Measurements from ENCODE around the gene ATP8A2. TPM values are rescaled to one million over a fixed set of nuclear protein-coding genes. Genes with fewer than 3 reads are reported as not detected.
A peak's percentile ranks its signal among the peaks of the same experiment; 100 is the strongest.

ATP8A2 gene
- total RNA-seq, 2 donors from 2014 or later = 0.67 to 0.74 TPM

GRCh38 chr13:25987987-25988386 lies 616.2 kb downstream of the ATP8A2 start:
- Mint-ChIP-seq H3K4me3 (no peak overlapping the region), H3K27ac (no peak overlapping the region), H3K27me3 (ENCODE audit: low read depth) (no peaks in the 10 kb centered on the region), H3K9me3 (peaks cover 0 to 3% of the 10 kb centered on the region in 2 donors), H3K4me1 (ENCODE audit: low read depth) (peaks cover 8% of the 10 kb centered on the region), H3K36me3 (ENCODE audit: insufficient read depth in 2 of 2) (no peaks in the 10 kb centered on the region)
- DNase-seq (no peak), ATAC-seq (replicated peaks in 1 of 2) (no peak)

GRCh38 chr13:25988661-25989060 lies 616.9 kb downstream of the ATP8A2 start:
- H3K9me3 Mint-ChIP-seq = peaks cover 0 to 2% of the 10 kb centered on the region in 2 donors
- no peaks in the 10 kb centered on the region for H3K27me3 Mint-ChIP-seq (ENCODE audit: low read depth)
- DNase-seq = no peak
- H3K4me1 Mint-ChIP-seq (ENCODE audit: low read depth) = peaks cover 8% of the 10 kb centered on the region
- no peak overlapping the region for H3K27ac Mint-ChIP-seq
- no peak overlapping the region for H3K4me3 Mint-ChIP-seq
- no peak for ATAC-seq (replicated peaks in 1 of 2)
- H3K36me3 Mint-ChIP-seq (ENCODE audit: insufficient read depth in 2 of 2) = no peaks in the 10 kb centered on the region

GRCh38 chr13:25990801-25991200 lies 619.0 kb downstream of the ATP8A2 start:
- peaks cover 2 to 9% of the 10 kb centered on the region in 2 donors for H3K36me3 Mint-ChIP-seq (ENCODE audit: insufficient read depth in 2 of 2)
- no peak overlapping the region for H3K27ac Mint-ChIP-seq
- no peaks in the 10 kb centered on the region for H3K27me3 Mint-ChIP-seq (ENCODE audit: low read depth)
- no peak overlapping the region for H3K4me3 Mint-ChIP-seq
- H3K4me1 Mint-ChIP-seq (ENCODE audit: low read depth) = peaks cover 8% of the 10 kb centered on the region
- DNase-seq (no peak), ATAC-seq (replicated peaks in 1 of 2) (no peak)
- peaks cover 2 to 8% of the 10 kb centered on the region in 2 donors for H3K9me3 Mint-ChIP-seq

GRCh38 chr13:25992076-25992475 lies 620.3 kb downstream of the ATP8A2 start:
- Mint-ChIP-seq H3K4me3 (no peak overlapping the region), H3K9me3 (peaks cover 2 to 8% of the 10 kb centered on the region in 2 donors), H3K27me3 (ENCODE audit: low read depth) (no peaks in the 10 kb centered on the region), H3K4me1 (ENCODE audit: low read depth) (peaks cover 8% of the 10 kb centered on the region), H3K27ac (no peak overlapping the region), H3K36me3 (ENCODE audit: insufficient read depth in 2 of 2) (peaks cover 2 to 9% of the 10 kb centered on the region in 2 donors)
- DNase-seq = no peak
- no peak for ATAC-seq (replicated peaks in 1 of 2)

GRCh38 chr13:26007261-26008125 lies 635.7 kb downstream of the ATP8A2 start:
- ATAC-seq (replicated peaks in 1 of 2) = peak in 1 of 2 donors; percentile 13
- no peaks in the 10 kb centered on the region for H3K27me3 Mint-ChIP-seq (ENCODE audit: low read depth)
- H3K4me3 Mint-ChIP-seq = no peak overlapping the region
- peaks cover 11% of the 10 kb centered on the region for H3K4me1 Mint-ChIP-seq (ENCODE audit: low read depth)
- peaks cover 4 to 12% of the 10 kb centered on the region in 2 donors for H3K36me3 Mint-ChIP-seq (ENCODE audit: insufficient read depth in 2 of 2)
- H3K9me3 Mint-ChIP-seq = peaks cover 5 to 6% of the 10 kb centered on the region in 2 donors
- H3K27ac Mint-ChIP-seq = peak overlapping the region; percentile 70
- DNase-seq = no peak

GRCh38 chr13:26010487-26011207 lies 638.9 kb downstream of the ATP8A2 start:
- Mint-ChIP-seq H3K4me1 (ENCODE audit: low read depth) (peaks cover 15% of the 10 kb centered on the region), H3K36me3 (ENCODE audit: insufficient read depth in 2 of 2) (peaks cover 0 to 6% of the 10 kb centered on the region in 2 donors), H3K27ac (no peak overlapping the region), H3K4me3 (no peak overlapping the region), H3K9me3 (peaks cover 0 to 4% of the 10 kb centered on the region in 2 donors), H3K27me3 (ENCODE audit: low read depth) (no peaks in the 10 kb centered on the region)
- ATAC-seq (replicated peaks in 1 of 2) (no peak), DNase-seq (no peak)

GRCh38 chr13:26011208-26011573 lies 639.4 kb downstream of the ATP8A2 start:
- Mint-ChIP-seq H3K27me3 (ENCODE audit: low read depth) (no peaks in the 10 kb centered on the region), H3K36me3 (ENCODE audit: insufficient read depth in 2 of 2) (peaks cover 0 to 6% of the 10 kb centered on the region in 2 donors), H3K9me3 (peaks cover 0 to 4% of the 10 kb centered on the region in 2 donors), H3K4me3 (peak overlapping the region in 1 of 2 donors; percentile 81), H3K27ac (no peak overlapping the region), H3K4me1 (ENCODE audit: low read depth) (peaks cover 15% of the 10 kb centered on the region)
- no peak for DNase-seq
- no peak for ATAC-seq (replicated peaks in 1 of 2)

- Mint-ChIP-seq H3K4me1 (ENCODE audit: low read depth) (peaks cover 17% of the 10 kb centered on the region), H3K4me3 (peak overlapping the region; percentile 74 to 81), H3K36me3 (ENCODE audit: insufficient read depth in 2 of 2) (peaks cover 0 to 5% of the 10 kb centered on the region in 2 donors), H3K27ac (peak overlapping the region; percentile 25), H3K27me3 (ENCODE audit: low read depth) (no peaks in the 10 kb centered on the region), H3K9me3 (peaks cover 0 to 4% of the 10 kb centered on the region in 2 donors)
- DNase-seq (peak; percentile 60 to 61), ATAC-seq (replicated peaks in 1 of 2) (peak; percentile 88 to 93)
Observed at GRCh38 chr13:26011996-26012821, 640.4 kb downstream of the ATP8A2 start.

GRCh38 chr13:26012995-26013394 lies 641.2 kb downstream of the ATP8A2 start:
- DNase-seq (no peak), ATAC-seq (replicated peaks in 1 of 2) (no peak)
- Mint-ChIP-seq H3K36me3 (ENCODE audit: insufficient read depth in 2 of 2) (peaks cover 0 to 3% of the 10 kb centered on the region in 2 donors), H3K4me1 (ENCODE audit: low read depth) (peaks cover 17% of the 10 kb centered on the region), H3K4me3 (peak overlapping the region; percentile 74 to 81), H3K27me3 (ENCODE audit: low read depth) (no peaks in the 10 kb centered on the region), H3K27ac (no peak overlapping the region), H3K9me3 (peaks cover 0 to 4% of the 10 kb centered on the region in 2 donors)

GRCh38 chr13:26015271-26016125 lies 643.7 kb downstream of the ATP8A2 start:
- H3K27me3 Mint-ChIP-seq (ENCODE audit: low read depth) = no peaks in the 10 kb centered on the region
- H3K36me3 Mint-ChIP-seq (ENCODE audit: insufficient read depth in 2 of 2) = peaks cover 0 to 4% of the 10 kb centered on the region in 2 donors
- peaks cover 22% of the 10 kb centered on the region for H3K4me1 Mint-ChIP-seq (ENCODE audit: low read depth)
- DNase-seq = no peak
- ATAC-seq (replicated peaks in 1 of 2) = no peak
- no peak overlapping the region for H3K27ac Mint-ChIP-seq
- peaks cover 0 to 4% of the 10 kb centered on the region in 2 donors for H3K9me3 Mint-ChIP-seq
- no peak overlapping the region for H3K4me3 Mint-ChIP-seq

GRCh38 chr13:26016189-26016588 lies 644.4 kb downstream of the ATP8A2 start:
- Mint-ChIP-seq H3K27ac (no peak overlapping the region), H3K27me3 (ENCODE audit: low read depth) (no peaks in the 10 kb centered on the region), H3K4me3 (no peak overlapping the region), H3K4me1 (ENCODE audit: low read depth) (peaks cover 22% of the 10 kb centered on the region), H3K36me3 (ENCODE audit: insufficient read depth in 2 of 2) (peaks cover 0 to 9% of the 10 kb centered on the region in 2 donors), H3K9me3 (peaks cover 0 to 4% of the 10 kb centered on the region in 2 donors)
- DNase-seq (no peak), ATAC-seq (replicated peaks in 1 of 2) (no peak)
